Astrocyte (in vitro differentiated cells and primary cell): ENCODE measurements around the gene EFL1.
"Not testable (repeated sequence)": the region's sequence is repeated elsewhere in the genome, so short reads cannot be mapped to it uniquely, and the experiment has no call there.

ENCODE experiments used
- CTCF ChIP-seq: IDR thresholded peaks from 2 replicates; pipeline ENCODE4 v1.5.1; 2011; ENCODE audit warnings: low read depth, mild to moderate bottlenecking, inconsistent platforms, low read length, moderate library complexity; ENCODE audit not compliant: insufficient read depth
- EZH2 ChIP-seq: IDR thresholded peaks from 2 replicates; pipeline ENCODE4 v1.6.1; 2012; ENCODE audit warnings: mild to moderate bottlenecking, low read length, inconsistent platforms; ENCODE audit not compliant: insufficient read depth

- not testable (repeated sequence) for TF ChIP-seq CTCF, EZH2
Observed at GRCh38 chr15:82282386-82282785, 19.9 kb upstream of the EFL1 start.
